Hepatocyte (in vitro differentiated cells): ENCODE results near the gene NDST1.

Experiments used
- EZH2phosphoT487 ChIP-seq: fragments of 200-600 bp; sonication (generic); IDR thresholded peaks from one replicate; pipeline ENCODE4 v1.6.1; 2018; ENCODE audit warnings: antibody characterized with exemption, mild to moderate bottlenecking, low read depth, moderate library complexity; ENCODE audit not compliant: unreplicated experiment, severe bottlenecking
- TF ChIP-seq, protein P1 (sequence below): fragments of 200-600 bp; sonication (generic); IDR thresholded peaks from 2 replicates; pipeline ENCODE4 v1.5.1; 2016; ENCODE audit warnings: antibody characterized with exemption, mild to moderate bottlenecking; ENCODE audit not compliant: poor library complexity

DNA sequence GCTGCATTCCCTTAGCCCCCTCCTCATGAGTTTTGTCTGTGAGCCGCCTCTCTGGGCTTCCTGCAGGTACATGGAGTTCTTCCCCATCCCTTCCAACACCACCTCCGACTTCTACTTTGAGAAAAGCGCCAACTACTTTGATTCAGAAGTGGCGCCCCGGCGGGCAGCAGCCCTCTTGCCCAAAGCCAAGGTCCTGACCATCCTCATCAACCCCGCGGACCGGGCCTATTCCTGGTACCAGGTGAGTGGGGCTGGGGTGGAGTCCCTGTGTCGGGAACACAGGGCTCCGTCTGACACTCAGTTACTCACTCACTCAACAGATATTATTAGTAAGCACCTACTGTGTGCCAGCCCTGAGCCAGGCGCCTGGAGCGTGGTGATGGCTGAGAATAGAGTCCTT is 37.3 kb downstream of the NDST1 start:
- TF ChIP-seq, protein P1, sequence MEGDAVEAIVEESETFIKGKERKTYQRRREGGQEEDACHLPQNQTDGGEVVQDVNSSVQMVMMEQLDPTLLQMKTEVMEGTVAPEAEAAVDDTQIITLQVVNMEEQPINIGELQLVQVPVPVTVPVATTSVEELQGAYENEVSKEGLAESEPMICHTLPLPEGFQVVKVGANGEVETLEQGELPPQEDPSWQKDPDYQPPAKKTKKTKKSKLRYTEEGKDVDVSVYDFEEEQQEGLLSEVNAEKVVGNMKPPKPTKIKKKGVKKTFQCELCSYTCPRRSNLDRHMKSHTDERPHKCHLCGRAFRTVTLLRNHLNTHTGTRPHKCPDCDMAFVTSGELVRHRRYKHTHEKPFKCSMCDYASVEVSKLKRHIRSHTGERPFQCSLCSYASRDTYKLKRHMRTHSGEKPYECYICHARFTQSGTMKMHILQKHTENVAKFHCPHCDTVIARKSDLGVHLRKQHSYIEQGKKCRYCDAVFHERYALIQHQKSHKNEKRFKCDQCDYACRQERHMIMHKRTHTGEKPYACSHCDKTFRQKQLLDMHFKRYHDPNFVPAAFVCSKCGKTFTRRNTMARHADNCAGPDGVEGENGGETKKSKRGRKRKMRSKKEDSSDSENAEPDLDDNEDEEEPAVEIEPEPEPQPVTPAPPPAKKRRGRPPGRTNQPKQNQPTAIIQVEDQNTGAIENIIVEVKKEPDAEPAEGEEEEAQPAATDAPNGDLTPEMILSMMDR = no peak
- TF ChIP-seq EZH2phosphoT487 = no peak
